ENCODE data around the gene PDX1. TPM values are rescaled to one million over a fixed set of nuclear protein-coding genes. Genes with fewer than 3 reads are reported as not detected.

Gene PDX1
- total and polyA plus RNA-seq, 2 of the 13 experiments (the other 11 are each of a cell fraction or from before 2014, with no cell fraction given), result 0.07 TPM; not detected in 1

GRCh38 chr13:27961227-27962085 lies 41.7 kb downstream of the PDX1 start:
- 0 out of 2 replicates have a peak, but pooled peaks have one; percentile 5 for TF ChIP-seq ZSCAN20 (CRISPR knock-in tag; IDR thresholded peaks at IDR 0.05; ENCODE audit: borderline replicate concordance)
- no peak for TF ChIP-seq AKNA (CRISPR knock-in tag; IDR thresholded peaks at IDR 0.05; ENCODE audit: borderline replicate concordance)
- peak; percentile 80; the same call in 1 of the 2 replicates for TF ChIP-seq CBX2 (IDR thresholded peaks at IDR 0.05; ENCODE audit: low read depth, low read length)
- no peak for TF ChIP-seq CBX2 (CRISPR knock-in tag; IDR thresholded peaks at IDR 0.05; ENCODE audit: low read depth)
- no peak for TF ChIP-seq ZBTB10 (CRISPR knock-in tag; IDR thresholded peaks at IDR 0.05; ENCODE audit: borderline replicate concordance)
- TF ChIP-seq ZNF33B (CRISPR knock-in tag; IDR thresholded peaks at IDR 0.05), result no peak
- DNase-seq (ENCODE audit: low spot score) (peak; percentile 20), ATAC-seq (no peak), FAIRE-seq (no peak)
- H3K9ac ChIP-seq (ENCODE audit: insufficient read depth, low read depth, low read length), result peak overlapping the region; percentile 76
- intact Hi-C loops (cut with micrococcal nuclease; ENCODE audit: unreplicated experiment), result loop anchor here (2.0 kb wide), 2 partner anchors 23 to 41 kb away; no protein-coding TSS in a partner anchor
- peaks cover 4 to 16% of the 10 kb centered on the region in 2 experiments; a peak in 2 of 5 replicates for H3K27me3 ChIP-seq (ENCODE audit: control insufficient read depth in 1 of 2, insufficient read depth in 2 of 2, low read length in 2 of 2)
- H3K4me1 ChIP-seq (ENCODE audit: insufficient read depth, low read length), result peaks cover 61% of the 10 kb centered on the region
- peak overlapping the region; percentile 89 for H3K4me2 ChIP-seq (ENCODE audit: low read depth, low read length)
- CTCF ChIA-PET (ENCODE audit: low intra/inter-chr PET ratio, low total read pairs), result interaction anchor here (1.4 kb wide), 1 partner anchor 92 kb away, joined by 4 read pairs; no protein-coding TSS in a partner anchor
- H3K36me3 ChIP-seq (replicated peaks in 1 of 2; ENCODE audit: control insufficient read depth in 1 of 2, insufficient read depth in 2 of 2, low read length in 2 of 2), result no peaks in the 10 kb centered on the region
- H2AFZ ChIP-seq (ENCODE audit: low read length), result no peak overlapping the region
- TSS peak; percentile 79 for BruUV-seq (replicated peaks)
- no peaks in the 10 kb centered on the region for H3K9me3 ChIP-seq (ENCODE audit: low read length)
- in situ Hi-C loops (cut with HindIII; ENCODE audit: extremely low pct_ligation_motif_present, low pct_unique_long_range_greater_than_20kb), result loop anchor here (25.0 kb wide), 1 partner anchor 999 kb away; no protein-coding TSS in a partner anchor
- no peaks in the 10 kb centered on the region for H4K20me1 ChIP-seq (ENCODE audit: insufficient read depth, low read length)
- H3K4me3 ChIP-seq (replicated peaks in 1 of 3; ENCODE audit: insufficient read depth in 1 of 3, low read depth in 2 of 3, low read length in 3 of 3), result peak overlapping the region; percentile 55 to 77 (median 77)
- no peaks in the 10 kb centered on the region for H3K79me2 ChIP-seq (ENCODE audit: insufficient read depth, low read length)
- WGBS (ENCODE audit: low lambda C conversion rate), result 1% methylated on average over 24 of the region's 25 CpGs
- H3K27ac ChIP-seq (ENCODE audit: extremely low read length, insufficient read depth, low read length), result peak overlapping the region; percentile 98
- POLR2A ChIA-PET, result interaction anchor here (0.9 to 2.4 kb wide), 7 partner anchors 8 to 565 kb away, joined by 3 to 9 read pairs (median 6); partner anchors contain the start of genes MTIF3 and PDX1
